Sigmoid colon (tissue), 7 donors: ENCODE data around the gene TMEM40. TPM values are rescaled to one million over a fixed set of nuclear protein-coding genes. Genes with fewer than 3 reads are reported as not detected.

Experiments used
- DNase-seq: peaks from one replicate; pipeline ENCODE4 v3.0.0-alpha.2; 2019
- H3K27ac ChIP-seq, 4 donors: fragments of 200-600 bp; sonication (generic); one replicate each; pipeline ENCODE4 v1.5.1; 2016 to 2019; ENCODE audit warnings: mild to moderate bottlenecking in 1 of 4
- H3K27me3 ChIP-seq, 3 donors: fragments of 200-600 bp; sonication (generic); one replicate each; pipeline ENCODE4 v1.5.1; 2019; ENCODE audit warnings: mild to moderate bottlenecking in 1 of 3
- H3K36me3 ChIP-seq, 4 donors: fragments of 200-600 bp; sonication (generic); one replicate each; pipeline ENCODE4 v1.5.1; 2016 to 2019
- H3K4me1 ChIP-seq, 4 donors: fragments of 200-600 bp; sonication (generic); one replicate each; pipeline ENCODE4 v1.5.1; 2017 to 2019
- H3K4me3 ChIP-seq, 4 donors: fragments of 200-600 bp; sonication (generic); one replicate each; pipeline ENCODE4 v1.5.1; 2017 to 2019; ENCODE audit warnings: mild to moderate bottlenecking in 2 of 4, moderate library complexity in 1 of 4
- H3K9me3 ChIP-seq, 4 donors: fragments of 200-600 bp in 3 of 4; sonication (generic) in 3 of 4; one replicate each; pipeline versions ENCODE4 v1.5.1 to v1.6.1; 2013 to 2019
- EP300 ChIP-seq, 4 donors: sonication (generic); formaldehyde crosslinking; IDR thresholded peaks; one replicate each; pipeline ENCODE4 v1.6.1; 2017; ENCODE audit warnings: antibody characterized with exemption in 4 of 4
- POLR2A ChIP-seq, 2 donors: fragments of 450-650 bp; IDR thresholded peaks; one replicate each; pipeline ENCODE4 v1.6.1; 2016; ENCODE audit warnings: antibody characterized with exemption in 2 of 2, mild to moderate bottlenecking in 2 of 2, moderate library complexity in 2 of 2
- POLR2AphosphoS5 ChIP-seq, 4 donors: sonication (generic); formaldehyde crosslinking; IDR thresholded peaks; one replicate each; pipeline ENCODE4 v1.6.1; 2017; ENCODE audit warnings: antibody characterized with exemption in 4 of 4
- WGBS, 2 donors: extraction: QIAGEN DNeasy Blood & Tissue Kit; methylation state at CpG; one replicate each; pipeline ENCODE4 v1.1.7; 2013; 5-methylcytosine and 5-hydroxymethylcytosine counted together
- intact Hi-C: fragments of 100-400 bp; cut with DNase I; formaldehyde crosslinking; loops from one replicate; pipeline ENCODE4 v1.15.1; 2023
- polyA plus RNA-seq, 3 donors: library from polyadenylated mRNA; stranded (reverse); fragments of 200-250 nt; gene quantifications; one replicate each; pipeline ENCODE4 v1.2.3, GENCODE V29; 2013
- total RNA-seq, 4 donors: library from RNA; depleted of rRNA; stranded (reverse); fragments of >200 nt; gene quantifications; one replicate each; pipeline ENCODE4 v1.1.0, GENCODE V29; 2016
- TF ChIP-seq, protein P1 (sequence below), 4 experiments: fragments of 450-650 bp in 3 of 4; fragments of 200-600 bp in 1 of 4; IDR thresholded peaks; one replicate each; pipeline ENCODE4 v1.5.1; 2016 to 2019; ENCODE audit warnings: antibody characterized with exemption in 4 of 4, mild to moderate bottlenecking in 3 of 4, moderate library complexity in 2 of 4
- donor health status: healthy with polysubstance abuse.
- donor health status: Bipolar disorder and iron deficiency.
- donor health status: healthy.

TMEM40 gene
- total and polyA plus RNA-seq, 7 donors, result 0.10 to 0.60 TPM; not detected in 5

DNA sequence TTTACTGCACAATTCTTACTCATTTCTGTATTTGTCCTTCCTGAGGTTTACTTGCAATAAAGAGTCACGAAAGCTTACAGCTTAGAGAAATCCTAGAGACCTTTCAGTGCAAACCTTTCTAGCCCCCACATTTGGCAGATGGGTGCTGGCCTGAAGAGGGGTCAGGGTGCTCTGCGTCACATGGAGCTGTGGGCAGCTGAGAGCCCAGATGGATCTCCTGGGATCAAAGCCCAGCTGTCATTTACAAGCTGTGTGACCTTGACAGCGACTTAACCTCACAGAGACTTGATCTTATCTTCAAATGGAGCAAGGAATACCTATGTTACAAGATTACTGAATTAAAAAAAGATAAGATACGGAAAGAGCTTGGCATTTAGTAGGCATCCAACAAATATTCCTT lies 71.1 kb downstream of the TMEM40 start:
- H3K36me3 ChIP-seq, result no peaks in the 10 kb centered on the region
- H3K4me3 ChIP-seq, result no peak overlapping the region
- H3K9me3 ChIP-seq, result no peaks in the 10 kb centered on the region
- no peak overlapping the region for H3K27ac ChIP-seq
- WGBS, 2 donors, result 25 to 68% methylated on average over 4 of the region's 4 CpGs
- DNase-seq, result no peak
- no peaks in the 10 kb centered on the region for H3K27me3 ChIP-seq
- no peaks in the 10 kb centered on the region for H3K4me1 ChIP-seq
- no peak for TF ChIP-seq EP300 (IDR thresholded peaks at IDR 0.05)
- TF ChIP-seq, protein P1, sequence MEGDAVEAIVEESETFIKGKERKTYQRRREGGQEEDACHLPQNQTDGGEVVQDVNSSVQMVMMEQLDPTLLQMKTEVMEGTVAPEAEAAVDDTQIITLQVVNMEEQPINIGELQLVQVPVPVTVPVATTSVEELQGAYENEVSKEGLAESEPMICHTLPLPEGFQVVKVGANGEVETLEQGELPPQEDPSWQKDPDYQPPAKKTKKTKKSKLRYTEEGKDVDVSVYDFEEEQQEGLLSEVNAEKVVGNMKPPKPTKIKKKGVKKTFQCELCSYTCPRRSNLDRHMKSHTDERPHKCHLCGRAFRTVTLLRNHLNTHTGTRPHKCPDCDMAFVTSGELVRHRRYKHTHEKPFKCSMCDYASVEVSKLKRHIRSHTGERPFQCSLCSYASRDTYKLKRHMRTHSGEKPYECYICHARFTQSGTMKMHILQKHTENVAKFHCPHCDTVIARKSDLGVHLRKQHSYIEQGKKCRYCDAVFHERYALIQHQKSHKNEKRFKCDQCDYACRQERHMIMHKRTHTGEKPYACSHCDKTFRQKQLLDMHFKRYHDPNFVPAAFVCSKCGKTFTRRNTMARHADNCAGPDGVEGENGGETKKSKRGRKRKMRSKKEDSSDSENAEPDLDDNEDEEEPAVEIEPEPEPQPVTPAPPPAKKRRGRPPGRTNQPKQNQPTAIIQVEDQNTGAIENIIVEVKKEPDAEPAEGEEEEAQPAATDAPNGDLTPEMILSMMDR (IDR thresholded peaks at IDR 0.05), result no peak
- TF ChIP-seq POLR2AphosphoS5 (IDR thresholded peaks at IDR 0.05), result no peak
- no peak for TF ChIP-seq POLR2A (IDR thresholded peaks at IDR 0.05)
- intact Hi-C loops, result no loop called here

DNA sequence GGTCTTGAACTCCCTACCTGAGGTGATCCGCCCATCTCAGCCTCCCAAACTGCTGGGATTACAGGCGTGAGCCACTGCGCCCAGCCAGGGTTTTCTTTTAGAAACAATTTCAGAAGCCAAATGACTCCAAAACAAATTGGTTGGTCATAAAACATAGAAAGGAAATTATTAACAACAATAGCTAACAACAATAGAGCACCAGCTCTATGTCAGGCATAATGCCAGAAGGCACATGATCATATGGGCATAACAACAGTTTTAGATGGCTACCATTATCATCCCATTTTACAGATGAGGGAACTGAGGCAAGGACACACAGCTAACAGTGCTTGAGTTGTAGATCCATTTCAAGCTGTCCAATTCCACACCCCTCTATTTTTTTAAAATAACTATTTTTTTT lies 73.0 kb downstream of the TMEM40 start:
- intact Hi-C loops, result no loop called here

More for the DNA sequence above, 73.0 kb downstream of the TMEM40 start:
- no peak for DNase-seq
- no peaks in the 10 kb centered on the region for H3K36me3 ChIP-seq
- no peaks in the 10 kb centered on the region for H3K4me1 ChIP-seq
- WGBS, 2 donors, result 40 to 77% methylated on average over 3 of the region's 3 CpGs
- TF ChIP-seq POLR2AphosphoS5 (IDR thresholded peaks at IDR 0.05), result no peak
- TF ChIP-seq POLR2A (IDR thresholded peaks at IDR 0.05), result no peak
- TF ChIP-seq, protein P1 (IDR thresholded peaks at IDR 0.05), result no peak
- no peak for TF ChIP-seq EP300 (IDR thresholded peaks at IDR 0.05)
- H3K27ac ChIP-seq, result no peak overlapping the region
- no peaks in the 10 kb centered on the region for H3K9me3 ChIP-seq
- no peaks in the 10 kb centered on the region for H3K27me3 ChIP-seq
- H3K4me3 ChIP-seq, result no peak overlapping the region

Other genes starting within 250 kb of the TMEM40 start
- gene MKRN2OS, start 213.8 kb downstream of the TMEM40 start, total RNA-seq, result not detected
- 10 to 100 TPM in 2 of 3 donors, 1 to 10 TPM in 1; 4.0 to 14.6 (median 10.8) TPM for gene MKRN2OS, start 213.8 kb downstream of the TMEM40 start, polyA plus RNA-seq
- 10 to 100 TPM; 27.4 to 37.4 (median 29.9) TPM for gene MKRN2, start 202.2 kb downstream of the TMEM40 start, total RNA-seq
- 10 to 100 TPM; 11.6 to 18.6 (median 13.6) TPM for gene MKRN2, start 202.2 kb downstream of the TMEM40 start, polyA plus RNA-seq
- 100 to 1,000 TPM in 1 of 4 donors, 10 to 100 TPM in 3; 83.8 to 101 (median 95.1) TPM for gene RAF1, start 95.1 kb downstream of the TMEM40 start, total RNA-seq
- gene RAF1, start 95.1 kb downstream of the TMEM40 start, polyA plus RNA-seq, result 10 to 100 TPM; 45.0 to 62.0 (median 56.0) TPM
- gene CAND2, start 37.4 kb upstream of the TMEM40 start, total RNA-seq, result 10 to 100 TPM; 10.7 to 24.9 (median 14.6) TPM
- 1 to 10 TPM in 1 of 3 donors, under 1 TPM in 1, not detected in 1; 0.60 to 1.5 TPM for gene CAND2, start 37.4 kb upstream of the TMEM40 start, polyA plus RNA-seq
- 1,000 to 10,000 TPM in 2 of 4 donors, 100 to 1,000 TPM in 2; 920 to 2,637 (median 1,036) TPM for gene RPL32, start 82.3 kb upstream of the TMEM40 start, total RNA-seq
- gene RPL32, start 82.3 kb upstream of the TMEM40 start, polyA plus RNA-seq, result 1,000 to 10,000 TPM; 1,772 to 3,640 (median 2,133) TPM